H9 (cell line): ENCODE measurements around the gene MRPL45. TPM values are rescaled to one million over a fixed set of nuclear protein-coding genes. Genes with fewer than 3 reads are reported as not detected.

Experiments used
- DNase-seq: peaks from one replicate; pipeline ENCODE4 v3.0.0-alpha.2; 2017
- H2AFZ ChIP-seq: one replicate; pipeline ENCODE4 v1.6.1; 2013; ENCODE audit warnings: mild to moderate bottlenecking, low read length, control low read depth, moderate library complexity
- H2AK5ac ChIP-seq: 2 replicates; pipeline ENCODE4 v1.6.1; 2013; ENCODE audit warnings: low read length, control low read depth, mixed read lengths; ENCODE audit not compliant: insufficient read length
- H2BK120ac ChIP-seq: one replicate; pipeline ENCODE4 v1.6.1; 2013; ENCODE audit warnings: low read depth, mild to moderate bottlenecking, low read length, control low read depth, inconsistent platforms; ENCODE audit not compliant: poor library complexity, severe bottlenecking
- H2BK12ac ChIP-seq: 2 replicates; pipeline ENCODE4 v1.6.1; 2013; ENCODE audit warnings: low read length, control low read depth, mixed read lengths, low read depth; ENCODE audit not compliant: insufficient read length
- H2BK15ac ChIP-seq: 2 replicates; pipeline ENCODE4 v1.6.1; 2013; ENCODE audit warnings: low read depth, low read length, control low read depth
- H2BK20ac ChIP-seq: one replicate; pipeline ENCODE4 v1.6.1; 2013; ENCODE audit warnings: low read depth, mild to moderate bottlenecking, low read length, control low read depth, inconsistent platforms; ENCODE audit not compliant: poor library complexity, severe bottlenecking
- H2BK5ac ChIP-seq: 2 replicates; pipeline ENCODE4 v1.6.1; 2013; ENCODE audit warnings: low read length, control low read depth, mixed read lengths; ENCODE audit not compliant: insufficient read length
- H3K14ac ChIP-seq: 2 replicates; pipeline ENCODE4 v1.6.1; 2013; ENCODE audit warnings: low read length, control low read depth; ENCODE audit not compliant: insufficient read depth
- H3K18ac ChIP-seq: 2 replicates; pipeline ENCODE4 v1.6.1; 2013; ENCODE audit warnings: low read depth, mild to moderate bottlenecking, mixed read lengths, low read length, control low read depth; ENCODE audit not compliant: insufficient read length
- H3K23ac ChIP-seq: 2 replicates; pipeline ENCODE4 v1.6.1; 2013; ENCODE audit warnings: low read length, control low read depth, mixed read lengths, low read depth; ENCODE audit not compliant: insufficient read length
- H3K23me2 ChIP-seq: 2 replicates; pipeline ENCODE4 v1.6.1; 2013; ENCODE audit warnings: low read depth, mild to moderate bottlenecking, mixed read lengths, low read length, control low read depth; ENCODE audit not compliant: insufficient read length, poor library complexity, severe bottlenecking
- H3K27ac ChIP-seq: 2 replicates; pipeline ENCODE4 v1.5.1; 2013; ENCODE audit warnings: low read length, control low read depth, mixed read lengths, low read depth; ENCODE audit not compliant: insufficient read length
- H3K27me3 ChIP-seq: 2 replicates; pipeline ENCODE4 v1.6.1; 2013; ENCODE audit warnings: low read length, control low read depth, inconsistent platforms; ENCODE audit not compliant: insufficient read depth
- H3K4ac ChIP-seq: 2 replicates; pipeline ENCODE4 v1.6.1; 2013; ENCODE audit warnings: low read depth, mild to moderate bottlenecking, control low read depth, inconsistent platforms, low read length, moderate library complexity
- H3K4me1 ChIP-seq: 2 replicates; pipeline ENCODE4 v1.6.1; 2013; ENCODE audit warnings: low read length, control low read depth, inconsistent platforms; ENCODE audit not compliant: insufficient read depth
- H3K4me2 ChIP-seq: 2 replicates; pipeline ENCODE4 v1.6.1; 2013; ENCODE audit warnings: low read length, control low read depth, mixed read lengths; ENCODE audit not compliant: insufficient read length, insufficient read depth
- H3K56ac ChIP-seq: 2 replicates; pipeline ENCODE4 v1.6.1; 2013; ENCODE audit warnings: low read depth, mild to moderate bottlenecking, mixed read lengths, low read length, control low read depth; ENCODE audit not compliant: insufficient read length
- H3K79me1 ChIP-seq: 2 replicates; pipeline ENCODE4 v1.6.1; 2013; ENCODE audit warnings: low read depth, mild to moderate bottlenecking, moderate library complexity, low read length, control low read depth, inconsistent platforms; ENCODE audit not compliant: insufficient read depth, poor library complexity, severe bottlenecking
- H3K79me2 ChIP-seq: 2 replicates; pipeline ENCODE4 v1.6.1; 2013; ENCODE audit warnings: low read length, control low read depth, inconsistent platforms; ENCODE audit not compliant: insufficient read depth
- H3K9ac ChIP-seq: 2 replicates; pipeline ENCODE4 v1.6.1; 2013; ENCODE audit warnings: low read length, control low read depth, mixed read lengths; ENCODE audit not compliant: insufficient read length; ENCODE audit errors: extremely low read depth
- H3K9me3 ChIP-seq: one replicate; pipeline ENCODE4 v1.6.1; 2013; ENCODE audit warnings: low read depth, low read length, inconsistent platforms; ENCODE audit not compliant: control insufficient read depth
- H3T11ph ChIP-seq: one replicate; pipeline ENCODE4 v1.6.1; 2013; ENCODE audit warnings: mild to moderate bottlenecking, low read length, control low read depth, inconsistent platforms
- H4K20me1 ChIP-seq: one replicate; pipeline ENCODE4 v1.6.1; 2013; ENCODE audit not compliant: control insufficient read depth, insufficient read length, insufficient read depth
- H4K5ac ChIP-seq: 2 replicates; pipeline ENCODE4 v1.6.1; 2013; ENCODE audit warnings: low read depth, mild to moderate bottlenecking, mixed read lengths, low read length, control low read depth; ENCODE audit not compliant: insufficient read length
- H4K8ac ChIP-seq: replicated peaks from 2 replicates; pipeline ENCODE4 v1.6.1; 2013; ENCODE audit warnings: low read length, control low read depth, mixed read lengths, low read depth; ENCODE audit not compliant: insufficient read length
- H4K91ac ChIP-seq: 2 replicates; pipeline ENCODE4 v1.6.1; 2013; ENCODE audit warnings: low read depth, mild to moderate bottlenecking, moderate library complexity, mixed read lengths, low read length, control low read depth; ENCODE audit not compliant: insufficient read length
- H3K27ac Mint-ChIP-seq, 3 experiments: 2 replicates in 2 of 3; 3 replicates in 1 of 3; pipeline ENCODE4 v1.8.0; 2020 to 2021; ENCODE audit warnings: mixed read lengths in 3 of 3, mild to moderate bottlenecking in 1 of 3, moderate library complexity in 1 of 3
- H3K27me3 Mint-ChIP-seq: 2 replicates; pipeline ENCODE4 v1.8.0; 2021; ENCODE audit warnings: low read depth, mild to moderate bottlenecking, moderate library complexity, mixed read lengths
- H3K36me3 Mint-ChIP-seq, 3 experiments: 2 replicates in 2 of 3; 3 replicates in 1 of 3; pipeline ENCODE4 v1.8.0; 2020 to 2021; ENCODE audit warnings: low read depth in 3 of 3, mixed read lengths in 3 of 3; ENCODE audit not compliant: insufficient read depth in 1 of 3
- H3K4me1 Mint-ChIP-seq, 2 experiments: 2 replicates each; pipeline ENCODE4 v1.8.0; 2020; ENCODE audit warnings: mixed read lengths in 2 of 2
- H3K4me3 Mint-ChIP-seq, 2 experiments: 2 replicates in 1 of 2; 3 replicates in 1 of 2; pipeline ENCODE4 v1.8.0; 2020 to 2021; ENCODE audit warnings: mild to moderate bottlenecking in 2 of 2, mixed read lengths in 2 of 2, moderate library complexity in 1 of 2
- H3K9me3 Mint-ChIP-seq, 2 experiments: 2 replicates in 1 of 2; 3 replicates in 1 of 2; pipeline ENCODE4 v1.8.0; 2020; ENCODE audit warnings: mild to moderate bottlenecking in 2 of 2, mixed read lengths in 2 of 2, moderate library complexity in 1 of 2
- CTCF ChIP-seq: fragments of 200-600 bp; sonication (generic); conservative IDR thresholded peaks from 3 replicates; pipeline ENCODE4 v1.8.0; 2021; ENCODE audit warnings: antibody characterized with exemption, mild to moderate bottlenecking
- WGBS: extraction: QIAGEN DNeasy Blood & Tissue Kit; methylation state at CpG from one replicate; pipeline ENCODE4 v1.1.7; 2013; ENCODE audit warnings: missing lambda C conversion rate, low lambda C conversion rate, mixed read lengths; ENCODE audit not compliant: insufficient read length; ENCODE audit errors: extremely low coverage; 5-methylcytosine and 5-hydroxymethylcytosine counted together
- total RNA-seq: library from RNA; stranded (reverse); gene quantifications from 2 replicates; pipeline ENCODE4 v1.2.1, GENCODE V29; 2021

MRPL45 gene
- total RNA-seq, 1 experiment from 2014 or later, result 59.9 TPM

GRCh38 chr17:38345743-38346142 is 48.8 kb downstream of the MRPL45 start:
- H2BK15ac ChIP-seq, result no peak overlapping the region
- WGBS, result no CpG with 5 or more reads among the region's 7 CpGs
- TF ChIP-seq CTCF, result no peak

More at GRCh38 chr17:38345743-38346142, 48.8 kb downstream of the MRPL45 start:
- H3K23me2 ChIP-seq, result no peaks in the 10 kb centered on the region
- peaks cover 3% of the 10 kb centered on the region for H4K20me1 ChIP-seq
- H3K79me2 ChIP-seq, result no peaks in the 10 kb centered on the region
- H2BK12ac ChIP-seq, result no peak overlapping the region
- H3K18ac ChIP-seq, result no peak overlapping the region
- H3K79me1 ChIP-seq, result no peaks in the 10 kb centered on the region
- H3K4me1 ChIP-seq, result peaks cover 6% of the 10 kb centered on the region; the same call in 1 of the 2 replicates
- H3K14ac ChIP-seq, result no peak overlapping the region
- H2BK5ac ChIP-seq, result no peak overlapping the region
- H4K5ac ChIP-seq, result no peak overlapping the region
- H3K4me3 Mint-ChIP-seq, result no peak overlapping the region
- no peak overlapping the region for H3K27ac ChIP-seq
- H4K8ac ChIP-seq, result no peak overlapping the region
- no peak overlapping the region for H2BK120ac ChIP-seq
- H3K4ac ChIP-seq, result no peak overlapping the region
- H3K4me1 Mint-ChIP-seq, result peaks cover 20 to 34% of the 10 kb centered on the region in 2 experiments
- no peaks in the 10 kb centered on the region for H3K9me3 Mint-ChIP-seq
- H3K56ac ChIP-seq, result no peak overlapping the region
- DNase-seq, result no peak
- H2AK5ac ChIP-seq, result no peak overlapping the region
- H3K9me3 ChIP-seq, result no peaks in the 10 kb centered on the region
- H3K9ac ChIP-seq, result no peak overlapping the region
- H3K23ac ChIP-seq, result no peak overlapping the region
- no peak overlapping the region for H2BK20ac ChIP-seq
- H2AFZ ChIP-seq, result no peak overlapping the region
- no peak overlapping the region for H4K91ac ChIP-seq
- no peaks in the 10 kb centered on the region for H3K27me3 ChIP-seq
- no peak overlapping the region for H3K27ac Mint-ChIP-seq
- no peak overlapping the region for H3K4me2 ChIP-seq
- peaks cover 1% of the 10 kb centered on the region; the same call in 1 of the 2 replicates for H3K27me3 Mint-ChIP-seq
- no peak overlapping the region for H3T11ph ChIP-seq
- H3K36me3 Mint-ChIP-seq, result no peaks in the 10 kb centered on the region
